IPS-15b (cell line): Measurements from ENCODE around the gene FAM83E.

Source experiments
- H3K27me3 ChIP-seq: one replicate; pipeline ENCODE4 v1.6.1; 2013; ENCODE audit warnings: low read length; ENCODE audit not compliant: control insufficient read depth, insufficient read depth
- H3K36me3 ChIP-seq: one replicate; pipeline ENCODE4 v1.6.1; 2013; ENCODE audit warnings: low read length; ENCODE audit not compliant: control insufficient read depth, insufficient read depth
- H3K4me1 ChIP-seq: one replicate; pipeline ENCODE4 v1.6.1; 2013; ENCODE audit warnings: mild to moderate bottlenecking, low read length; ENCODE audit not compliant: control insufficient read depth, insufficient read depth
- H3K4me3 ChIP-seq: one replicate; pipeline ENCODE4 v1.5.1; 2013; ENCODE audit warnings: low read depth, low read length
- H3K9ac ChIP-seq: one replicate; pipeline ENCODE4 v1.6.1; 2013; ENCODE audit warnings: low read depth, mild to moderate bottlenecking, low read length
- H3K9me3 ChIP-seq: one replicate; pipeline ENCODE4 v1.6.1; 2013; ENCODE audit warnings: mild to moderate bottlenecking, low read length; ENCODE audit not compliant: control insufficient read depth, insufficient read depth

Gene FAM83E

DNA sequence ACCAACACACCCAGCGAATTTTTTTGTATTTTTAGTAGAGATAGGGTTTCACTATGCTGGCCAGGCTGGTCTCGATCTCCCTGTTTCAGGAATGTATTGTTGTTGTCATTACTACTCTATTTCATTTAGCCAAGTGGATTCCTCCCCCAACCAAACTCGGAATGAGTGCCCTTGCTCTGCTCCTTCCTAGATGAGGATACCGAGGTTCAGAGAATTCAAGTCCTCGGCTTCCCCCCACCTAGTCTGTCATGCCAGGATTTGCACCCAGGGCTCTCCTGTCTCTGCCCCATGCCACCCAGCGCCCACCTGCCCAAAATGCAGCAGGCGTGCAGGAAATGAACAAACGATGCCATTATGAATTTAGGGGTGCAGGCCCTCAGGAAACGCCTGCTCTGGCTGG is 11.9 kb downstream of the FAM83E start:
- no peak overlapping the region for H3K4me3 ChIP-seq

DNA sequence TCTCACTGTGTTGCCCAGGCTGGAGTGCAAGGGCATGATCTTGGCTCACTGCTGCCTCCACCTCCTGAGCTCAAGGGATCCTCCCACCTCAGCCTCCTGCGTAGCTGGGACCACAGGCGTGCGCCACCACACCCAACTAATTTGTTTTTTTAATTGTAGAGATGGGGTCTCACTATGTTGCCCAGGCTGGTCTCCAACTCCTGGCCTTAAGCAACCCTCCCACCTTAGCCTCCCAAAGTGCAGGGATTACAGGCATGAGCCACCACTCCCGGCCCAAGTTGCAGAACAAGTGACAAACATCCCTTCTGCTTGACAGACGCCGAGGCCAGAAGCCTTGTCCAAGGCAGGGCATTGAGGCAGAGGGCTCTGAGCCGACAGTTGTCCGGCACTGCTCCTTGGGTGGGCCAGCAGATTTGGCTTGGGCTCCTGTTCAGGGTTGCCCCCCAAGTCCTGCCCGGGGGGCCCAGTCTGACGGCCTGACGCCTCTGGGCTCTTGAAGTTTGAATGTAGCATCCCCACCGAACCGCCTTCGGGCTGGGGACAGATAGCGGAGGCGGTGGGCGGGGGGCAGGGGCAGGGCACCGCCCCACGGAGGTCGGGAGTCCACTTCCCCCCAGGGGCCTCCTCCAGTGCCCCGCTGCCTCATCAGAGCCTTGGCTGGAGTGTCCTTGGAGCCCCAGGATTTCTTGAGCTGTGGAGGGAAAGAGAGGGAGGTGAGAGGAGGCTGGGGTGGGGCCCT is 14.0 kb downstream of the FAM83E start:
- Histone ChIP-seq H3K4me1 (no peaks in the 10 kb centered on the region), H3K9ac (no peak overlapping the region), H3K27me3 (no peaks in the 10 kb centered on the region), H3K4me3 (no peak overlapping the region), H3K9me3 (no peaks in the 10 kb centered on the region), H3K36me3 (peaks cover 4% of the 10 kb centered on the region)

More for the DNA sequence above, 11.9 kb downstream of the FAM83E start:
- H3K9me3 ChIP-seq = no peaks in the 10 kb centered on the region
- no peaks in the 10 kb centered on the region for H3K27me3 ChIP-seq
- no peak overlapping the region for H3K9ac ChIP-seq
- peaks cover 4% of the 10 kb centered on the region for H3K36me3 ChIP-seq
- no peaks in the 10 kb centered on the region for H3K4me1 ChIP-seq

DNA sequence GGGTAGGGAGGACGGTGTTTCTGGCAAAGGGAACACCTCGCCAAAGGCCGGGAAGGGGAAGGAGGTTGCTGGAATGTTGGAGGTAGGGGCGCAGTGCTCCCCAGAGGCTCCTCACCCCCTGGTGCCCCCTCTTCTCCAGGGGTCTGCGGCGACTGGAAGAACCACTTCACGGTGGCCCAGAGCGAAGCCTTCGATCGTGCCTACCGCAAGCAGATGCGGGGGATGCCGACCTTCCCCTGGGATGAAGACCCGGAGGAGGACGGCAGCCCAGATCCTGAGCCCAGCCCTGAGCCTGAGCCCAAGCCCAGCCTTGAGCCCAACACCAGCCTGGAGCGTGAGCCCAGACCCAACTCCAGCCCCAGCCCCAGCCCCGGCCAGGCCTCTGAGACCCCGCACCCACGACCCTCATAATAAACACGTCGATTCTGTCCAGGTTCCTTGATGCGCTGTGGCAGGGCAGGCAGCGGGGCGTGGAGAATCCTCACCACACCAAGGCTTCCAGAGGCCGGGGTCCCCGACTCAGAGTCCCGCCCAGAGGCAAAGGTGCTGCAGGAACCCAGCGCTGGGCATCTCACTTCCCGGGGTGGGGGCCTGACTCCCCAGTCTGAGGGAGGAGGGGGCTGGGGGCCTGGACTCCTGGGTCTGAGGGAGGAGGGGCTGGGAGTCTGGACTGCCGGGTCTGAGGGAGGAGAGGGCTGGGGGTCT is 15.7 kb downstream of the FAM83E start:
- Histone ChIP-seq H3K9ac (no peak overlapping the region), H3K4me1 (no peaks in the 10 kb centered on the region)

DNA sequence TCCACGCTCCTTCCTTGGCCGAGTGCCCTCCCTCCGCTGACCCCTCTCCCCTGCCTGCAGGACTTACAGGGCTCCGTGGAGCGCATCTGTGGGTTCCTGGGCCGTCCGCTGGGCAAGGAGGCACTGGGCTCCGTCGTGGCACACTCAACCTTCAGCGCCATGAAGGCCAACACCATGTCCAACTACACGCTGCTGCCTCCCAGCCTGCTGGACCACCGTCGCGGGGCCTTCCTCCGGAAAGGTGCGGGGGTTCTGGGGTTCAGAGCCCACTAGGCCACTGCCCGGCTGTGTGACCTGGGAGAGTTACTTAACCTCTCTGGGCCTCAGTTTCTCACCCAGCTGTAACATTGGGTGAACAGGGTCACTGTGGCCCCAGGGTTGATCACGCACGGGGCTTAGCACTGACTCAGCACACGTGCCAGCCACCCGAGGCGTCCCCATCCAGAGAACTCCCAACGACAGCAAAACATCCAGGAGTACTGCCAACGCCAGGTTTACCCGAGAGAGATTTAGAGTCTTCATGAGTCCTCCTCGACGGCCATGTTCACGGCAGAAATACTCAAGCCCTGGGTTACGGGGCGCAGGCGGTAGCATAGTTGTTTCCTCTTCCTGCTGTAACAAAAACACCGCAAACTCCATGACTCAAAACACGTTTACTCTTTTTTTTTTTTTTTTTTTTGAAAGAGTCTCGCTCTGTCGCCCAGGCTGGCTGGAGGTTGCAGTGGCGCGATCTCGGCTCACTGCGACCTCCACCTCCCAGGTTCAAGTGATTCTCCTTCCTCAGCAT is 18.0 kb downstream of the FAM83E start:
- no peak overlapping the region for H3K4me3 ChIP-seq

More for the DNA sequence above, 15.7 kb downstream of the FAM83E start:
- Histone ChIP-seq H3K4me3 (no peak overlapping the region), H3K27me3 (no peaks in the 10 kb centered on the region), H3K36me3 (peaks cover 4% of the 10 kb centered on the region), H3K9me3 (no peaks in the 10 kb centered on the region)

DNA sequence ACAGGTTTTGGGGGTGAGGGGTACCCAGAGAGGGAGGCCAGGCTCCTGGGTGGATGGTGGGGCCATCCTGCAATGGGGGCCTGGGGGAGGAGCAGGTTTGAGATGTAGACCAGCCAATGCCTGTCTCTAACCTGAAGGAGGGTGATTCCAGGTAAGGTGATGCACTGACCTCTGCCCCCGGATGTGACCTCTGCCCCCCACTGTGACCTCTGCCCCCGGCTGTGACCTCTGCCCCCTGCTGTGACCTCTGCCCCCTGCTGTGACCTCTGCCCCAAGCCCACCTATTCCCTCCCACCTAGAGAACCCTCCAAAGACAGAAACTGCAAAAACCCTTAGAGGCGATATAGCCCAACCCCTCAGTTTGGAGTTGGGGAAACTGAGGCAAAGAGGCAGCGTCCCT is 18.6 kb downstream of the FAM83E start:
- Histone ChIP-seq H3K36me3 (peaks cover 4% of the 10 kb centered on the region), H3K27me3 (no peaks in the 10 kb centered on the region), H3K4me3 (no peak overlapping the region), H3K9ac (no peak overlapping the region), H3K9me3 (no peaks in the 10 kb centered on the region), H3K4me1 (no peaks in the 10 kb centered on the region)

More for the DNA sequence above, 18.0 kb downstream of the FAM83E start:
- H3K9me3 ChIP-seq = no peaks in the 10 kb centered on the region
- H3K27me3 ChIP-seq = no peaks in the 10 kb centered on the region
- H3K36me3 ChIP-seq = peaks cover 4% of the 10 kb centered on the region
- no peak overlapping the region for H3K9ac ChIP-seq
- no peaks in the 10 kb centered on the region for H3K4me1 ChIP-seq

DNA sequence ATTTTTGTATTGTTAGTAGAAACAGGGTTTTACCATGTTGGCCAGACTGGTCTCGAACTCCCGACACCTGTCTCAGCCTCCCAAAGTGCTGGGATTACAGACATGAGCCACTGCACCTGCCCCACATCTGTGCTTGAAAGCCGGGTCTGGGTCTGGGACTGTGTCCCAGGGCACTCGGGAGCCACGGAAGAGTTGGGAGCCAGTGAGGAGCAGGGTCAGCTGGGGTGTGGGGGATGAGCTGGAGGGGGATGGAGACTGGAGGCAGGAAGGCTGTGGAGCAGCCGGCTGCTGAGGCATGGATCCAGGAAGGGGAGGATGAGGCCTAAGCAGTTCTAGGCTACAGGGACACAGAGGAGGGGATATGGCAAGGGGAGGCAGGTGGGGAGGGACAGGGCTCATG is 19.0 kb downstream of the FAM83E start:
- no peak overlapping the region for H3K4me3 ChIP-seq
- H3K9me3 ChIP-seq = no peaks in the 10 kb centered on the region
- H3K27me3 ChIP-seq = no peaks in the 10 kb centered on the region
- H3K4me1 ChIP-seq = no peaks in the 10 kb centered on the region
- H3K9ac ChIP-seq = no peak overlapping the region
- H3K36me3 ChIP-seq = peaks cover 2% of the 10 kb centered on the region

DNA sequence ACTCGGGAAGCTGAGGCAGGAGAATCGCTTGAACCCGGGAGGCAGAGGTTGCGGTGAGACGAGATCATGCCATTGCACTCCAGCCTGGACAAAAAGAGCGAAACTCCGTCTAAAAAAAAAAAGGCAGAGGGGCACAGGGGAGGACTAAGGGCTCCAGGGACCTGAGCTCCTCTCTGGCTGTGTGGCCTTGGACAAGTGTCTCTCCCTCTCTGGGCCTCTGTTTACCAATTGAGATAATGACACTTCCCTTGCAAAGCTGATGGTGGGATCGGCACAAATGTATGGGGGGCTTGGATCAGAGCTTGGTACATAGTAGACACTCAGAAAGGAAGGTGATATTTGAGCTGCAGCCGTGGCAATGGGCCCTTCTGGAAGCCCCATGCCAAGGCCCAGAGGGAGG is 19.7 kb downstream of the FAM83E start:
- H3K36me3 ChIP-seq = no peaks in the 10 kb centered on the region
- H3K27me3 ChIP-seq = no peaks in the 10 kb centered on the region
- H3K9ac ChIP-seq = no peak overlapping the region
- no peaks in the 10 kb centered on the region for H3K9me3 ChIP-seq
- no peaks in the 10 kb centered on the region for H3K4me1 ChIP-seq
- no peak overlapping the region for H3K4me3 ChIP-seq

DNA sequence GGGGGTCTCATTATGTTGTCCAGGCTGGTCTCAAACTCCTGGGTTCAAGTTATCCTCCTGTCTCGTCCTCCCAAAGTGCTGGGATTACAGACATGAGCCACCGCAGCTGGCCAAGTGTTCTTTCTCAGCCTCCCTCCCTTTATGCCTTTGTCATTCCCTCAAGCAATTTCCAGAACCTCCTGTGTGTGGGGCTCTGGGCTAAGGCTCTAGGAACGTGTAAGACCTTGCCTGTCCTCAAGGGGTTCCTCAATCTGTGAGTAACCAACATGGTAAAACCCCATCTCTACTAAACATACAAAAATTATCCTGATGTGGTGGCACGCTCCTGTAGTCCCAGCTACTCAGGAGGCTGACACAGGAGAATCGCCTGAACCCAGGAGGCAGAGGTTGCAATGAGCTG is 23.9 kb downstream of the FAM83E start:
- no peaks in the 10 kb centered on the region for H3K36me3 ChIP-seq
- H3K9me3 ChIP-seq = no peaks in the 10 kb centered on the region
- H3K27me3 ChIP-seq = no peaks in the 10 kb centered on the region
- no peak overlapping the region for H3K4me3 ChIP-seq
- no peaks in the 10 kb centered on the region for H3K4me1 ChIP-seq
- no peak overlapping the region for H3K9ac ChIP-seq

DNA sequence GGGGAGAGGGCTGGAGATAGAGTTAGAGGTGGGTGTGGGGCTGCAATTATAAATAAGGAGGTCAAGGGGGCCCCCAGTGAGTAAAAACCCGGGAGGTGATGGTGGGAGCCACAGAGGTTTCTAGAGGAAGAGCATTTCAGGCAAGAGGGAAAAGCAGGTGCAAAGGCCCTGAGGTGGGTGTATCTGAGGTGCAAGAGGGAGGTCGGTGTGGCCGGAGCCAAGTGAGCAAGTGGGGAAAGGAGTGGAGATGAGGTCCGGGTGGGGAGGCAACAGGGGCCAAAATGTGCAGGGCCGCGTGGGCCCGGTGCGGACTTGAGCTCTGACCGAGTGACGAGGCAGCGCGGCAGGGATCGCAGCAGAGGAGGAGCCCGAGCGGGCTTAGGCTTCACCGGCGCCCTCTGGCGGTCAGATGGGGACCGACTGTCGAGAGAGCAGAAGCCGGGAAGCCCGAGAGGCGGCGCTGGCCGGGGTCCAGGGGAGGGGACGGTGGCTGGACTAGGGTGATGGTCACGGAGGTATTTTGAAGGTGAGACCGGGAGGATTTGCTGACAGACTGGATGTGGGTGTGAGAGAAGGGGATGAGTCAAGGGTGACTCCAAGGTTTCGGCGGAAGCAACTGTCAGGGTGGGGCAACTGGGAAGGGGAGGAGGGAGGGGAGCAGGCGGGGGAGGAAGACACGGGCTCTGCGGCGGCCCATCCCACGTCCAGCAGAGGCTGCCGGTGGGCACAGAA is 26.0 kb downstream of the FAM83E start:
- Histone ChIP-seq H3K36me3 (no peaks in the 10 kb centered on the region), H3K4me1 (no peaks in the 10 kb centered on the region), H3K9ac (peak overlapping the region; percentile 54), H3K4me3 (peak overlapping the region; percentile 74), H3K27me3 (no peaks in the 10 kb centered on the region), H3K9me3 (no peaks in the 10 kb centered on the region)

DNA sequence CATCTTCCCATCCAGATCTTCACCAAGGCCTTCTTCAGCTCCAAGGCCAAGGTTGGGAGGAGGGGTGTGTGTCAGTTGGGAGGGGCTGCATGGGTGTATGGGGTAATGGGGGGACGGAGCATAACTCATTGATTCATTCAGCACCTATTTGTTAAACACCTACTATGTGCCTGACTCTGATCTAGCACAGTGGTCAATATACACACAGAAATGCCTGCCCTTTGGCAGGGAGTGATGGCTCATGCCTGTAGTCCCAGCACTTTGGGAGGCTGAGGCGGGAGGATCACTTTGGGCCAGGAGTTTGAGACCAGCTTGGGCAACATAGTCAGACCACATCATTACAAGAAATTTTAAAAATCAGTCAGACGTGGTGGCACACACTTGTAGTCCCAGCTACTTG is 27.5 kb downstream of the FAM83E start:
- H3K4me3 ChIP-seq = no peak overlapping the region
- H3K9me3 ChIP-seq = no peaks in the 10 kb centered on the region
- H3K4me1 ChIP-seq = no peaks in the 10 kb centered on the region
- no peak overlapping the region for H3K9ac ChIP-seq
- H3K36me3 ChIP-seq = no peaks in the 10 kb centered on the region
- H3K27me3 ChIP-seq = no peaks in the 10 kb centered on the region

DNA sequence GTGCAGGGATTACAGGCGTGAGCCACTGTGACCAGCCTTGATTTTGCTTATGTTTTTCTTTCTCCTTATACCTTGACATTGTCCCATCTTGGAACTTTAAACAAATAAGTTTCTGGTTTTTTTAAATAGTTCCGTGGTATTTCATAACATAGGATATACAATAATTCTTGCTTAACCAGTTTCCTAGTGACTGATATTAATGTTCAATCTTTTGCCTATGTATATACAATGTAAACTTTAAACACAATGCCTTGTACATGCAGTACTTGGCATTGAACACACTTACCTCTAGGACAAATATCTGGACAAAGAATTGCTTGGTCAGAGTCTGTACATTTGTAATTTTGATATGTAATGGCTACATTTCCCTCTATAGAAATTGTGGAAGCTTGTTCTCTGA is 32.7 kb downstream of the FAM83E start:
- Histone ChIP-seq H3K4me1 (no peaks in the 10 kb centered on the region), H3K9ac (no peak overlapping the region), H3K36me3 (no peaks in the 10 kb centered on the region), H3K4me3 (no peak overlapping the region), H3K9me3 (no peaks in the 10 kb centered on the region), H3K27me3 (no peaks in the 10 kb centered on the region)
